Activated CD8-positive, alpha-beta T cell treated with anti-CD3 and anti-CD28 coated beads for 36 hours (primary cell): Measurements from ENCODE around the gene BLOC1S5. TPM values are rescaled to one million over a fixed set of nuclear protein-coding genes. Genes with fewer than 3 reads are reported as not detected.
"Not testable (repeated sequence)": the region's sequence is repeated elsewhere in the genome, so short reads cannot be mapped to it uniquely, and the experiment has no call there.

ENCODE experiments used
- ATAC-seq: fragments of 200-7000 bp; cut with Tn5 transposase; one replicate; pipeline ENCODE4 v1.10.0; 2021; ENCODE audit warnings: mild to moderate bottlenecking, moderate library complexity
- CTCF ChIA-PET: fragments of 350-600 bp; sonication (Branson Sonifier 250); formaldehyde crosslinking; loops from one replicate; lab custom pipeline; 2021; ENCODE audit warnings: antibody characterized with exemption; lab: Charles Lee
- POLR2A ChIA-PET: fragments of 350-600 bp; sonication (Branson Sonifier 250); formaldehyde crosslinking; loops from one replicate; lab custom pipeline; 2021; ENCODE audit warnings: antibody characterized with exemption; lab: Charles Lee
- DNase-seq: peaks from one replicate; pipeline ENCODE4 v3.0.0-alpha.2; 2020
- H3K27ac Mint-ChIP-seq: one replicate; pipeline ENCODE4 v1.8.0; 2021; ENCODE audit warnings: mild to moderate bottlenecking, mixed read lengths
- H3K27me3 Mint-ChIP-seq: one replicate; pipeline ENCODE4 v1.8.0; 2021; ENCODE audit warnings: mixed read lengths
- H3K36me3 Mint-ChIP-seq: one replicate; pipeline ENCODE4 v1.8.0; 2021; ENCODE audit warnings: low read depth, mixed read lengths
- H3K4me1 Mint-ChIP-seq: one replicate; pipeline ENCODE4 v1.8.0; 2021; ENCODE audit warnings: low read depth, mixed read lengths
- H3K4me3 Mint-ChIP-seq: one replicate; pipeline ENCODE4 v1.8.0; 2021; ENCODE audit warnings: mild to moderate bottlenecking, moderate library complexity, mixed read lengths
- H3K9me3 Mint-ChIP-seq: one replicate; pipeline ENCODE4 v1.8.0; 2021; ENCODE audit warnings: mixed read lengths
- CTCF ChIP-seq: fragments of 200-600 bp; IDR thresholded peaks from one replicate; pipeline ENCODE4 v1.8.0; 2022; ENCODE audit warnings: antibody characterized with exemption, mild to moderate bottlenecking
- intact Hi-C: fragments of 100-400 bp; cut with micrococcal nuclease; formaldehyde crosslinking; loops from one replicate; pipeline ENCODE4 v1.10.0; 2022
- total RNA-seq, 2 experiments: library from RNA; stranded (reverse); gene quantifications; one replicate each; pipeline ENCODE4 v1.2.3, GENCODE V29; 2021

BLOC1S5 gene
- total RNA-seq, 2 experiments from 2014 or later = 23.7 to 26.2 TPM

- ChIA-PET CTCF (no interaction called here), POLR2A (no interaction called here)
- intact Hi-C loops = no loop called here
- TF ChIP-seq CTCF = no peak
- peaks cover 6% of the 10 kb centered on the region for H3K4me1 Mint-ChIP-seq
- peaks cover 17% of the 10 kb centered on the region for H3K9me3 Mint-ChIP-seq
- ATAC-seq (no peak), DNase-seq (no peak)
- no peaks in the 10 kb centered on the region for H3K27me3 Mint-ChIP-seq
- no peak overlapping the region for H3K27ac Mint-ChIP-seq
- H3K36me3 Mint-ChIP-seq = peaks cover 71% of the 10 kb centered on the region
- no peak overlapping the region for H3K4me3 Mint-ChIP-seq
These were observed 21.0 kb downstream of the BLOC1S5 start for GRCh38 chr6:8043221-8043620.

GRCh38 chr6:8041913-8042583 is 22.1 kb downstream of the BLOC1S5 start:
- ATAC-seq = no peak
- intact Hi-C loops = no loop called here
- DNase-seq = no peak
- peaks cover 66% of the 10 kb centered on the region for H3K36me3 Mint-ChIP-seq
- CTCF ChIA-PET = interaction anchor here (3.5 kb wide), 1 partner anchor 177 kb away, joined by 8 read pairs; no protein-coding TSS in a partner anchor
- TF ChIP-seq CTCF = no peak
- peaks cover 11% of the 10 kb centered on the region for H3K4me1 Mint-ChIP-seq
- no peaks in the 10 kb centered on the region for H3K27me3 Mint-ChIP-seq
- H3K27ac Mint-ChIP-seq = no peak overlapping the region
- no peak overlapping the region for H3K4me3 Mint-ChIP-seq
- peaks cover 16% of the 10 kb centered on the region for H3K9me3 Mint-ChIP-seq
- POLR2A ChIA-PET = no interaction called here

GRCh38 chr6:8034107-8034506 is 30.1 kb downstream of the BLOC1S5 start:
- POLR2A ChIA-PET, intact Hi-C loops, H3K27me3 Mint-ChIP-seq, H3K4me3 Mint-ChIP-seq, ATAC-seq, DNase-seq, H3K27ac Mint-ChIP-seq, CTCF ChIA-PET: not testable (repeated sequence)
- Mint-ChIP-seq H3K4me1 (peaks cover 48% of the 10 kb centered on the region), H3K36me3 (peaks cover 64% of the 10 kb centered on the region), H3K9me3 (peaks cover 13% of the 10 kb centered on the region)

GRCh38 chr6:8030920-8031319 is 33.3 kb downstream of the BLOC1S5 start:
- no peak overlapping the region for H3K27ac Mint-ChIP-seq
- peaks cover 42% of the 10 kb centered on the region for H3K4me1 Mint-ChIP-seq
- POLR2A ChIA-PET = no interaction called here

GRCh38 chr6:8029243-8029870 is 34.8 kb downstream of the BLOC1S5 start:
- no peak for ATAC-seq
- no peak for DNase-seq
- H3K9me3 Mint-ChIP-seq = peaks cover 9% of the 10 kb centered on the region
- peaks cover 36% of the 10 kb centered on the region for H3K4me1 Mint-ChIP-seq
- POLR2A ChIA-PET = no interaction called here
- intact Hi-C loops = no loop called here
- CTCF ChIA-PET = no interaction called here
- H3K36me3 Mint-ChIP-seq = peaks cover 31% of the 10 kb centered on the region
- H3K27ac Mint-ChIP-seq = no peak overlapping the region
- H3K27me3 Mint-ChIP-seq = no peaks in the 10 kb centered on the region
- TF ChIP-seq CTCF = no peak
- no peak overlapping the region for H3K4me3 Mint-ChIP-seq

More at GRCh38 chr6:8030920-8031319, 33.3 kb downstream of the BLOC1S5 start:
- TF ChIP-seq CTCF = no peak
- ATAC-seq (no peak), DNase-seq (no peak)
- intact Hi-C loops = no loop called here
- Mint-ChIP-seq H3K27me3 (no peaks in the 10 kb centered on the region), H3K4me3 (no peak overlapping the region), H3K36me3 (peaks cover 45% of the 10 kb centered on the region), H3K9me3 (peaks cover 9% of the 10 kb centered on the region)
- CTCF ChIA-PET = interaction anchor here (1.4 kb wide), 1 partner anchor 12 kb away, joined by 3 read pairs; no protein-coding TSS in a partner anchor
